Naive thymus-derived CD4-positive, alpha-beta T cell (primary cell): ENCODE measurements around the gene USP12. TPM values are rescaled to one million over a fixed set of nuclear protein-coding genes. Genes with fewer than 3 reads are reported as not detected.

Experiments used
- ATAC-seq: fragments of 150-1000 bp; cut with Tn5 transposase; 2 replicates; pipeline ENCODE4 v1.10.0; 2021; ENCODE audit warnings: mild to moderate bottlenecking, moderate library complexity
- CTCF ChIA-PET: fragments of 350-600 bp; sonication (Branson Sonifier 250); formaldehyde crosslinking; loops from one replicate; lab custom pipeline; 2021; ENCODE audit warnings: antibody characterized with exemption; lab: Charles Lee
- POLR2A ChIA-PET: fragments of 350-600 bp; sonication (Branson Sonifier 250); formaldehyde crosslinking; loops from one replicate; lab custom pipeline; 2021; ENCODE audit warnings: antibody characterized with exemption, inconsistent platforms; lab: Charles Lee
- DNase-seq, 9 donors: peaks; one replicate each; pipeline versions ENCODE4 v3.0.0 to v3.0.0-alpha.2; 2020 to 2022; ENCODE audit warnings: mixed read lengths in 1 of 9
- H3K27ac ChIP-seq: one replicate; pipeline ENCODE4 v1.7.0; 2013; ENCODE audit warnings: mild to moderate bottlenecking, low read depth, low read length, moderate library complexity
- H3K27me3 ChIP-seq, 2 donors: one replicate each; pipeline ENCODE4 v1.7.0; 2013; ENCODE audit warnings: low read length in 2 of 2, mild to moderate bottlenecking in 2 of 2, moderate library complexity in 2 of 2; ENCODE audit not compliant: control insufficient read depth in 2 of 2, insufficient read depth in 2 of 2
- H3K36me3 ChIP-seq, 3 experiments: 1 replicate in 2 of 3; 2 replicates in 1 of 3; pipeline ENCODE4 v1.7.0; 2013; ENCODE audit warnings: low read length in 3 of 3, mild to moderate bottlenecking in 3 of 3, moderate library complexity in 1 of 3; ENCODE audit not compliant: insufficient read depth in 3 of 3, control insufficient read depth in 2 of 3
- H3K4me1 ChIP-seq, 2 donors: one replicate each; pipeline ENCODE4 v1.7.0; 2013; ENCODE audit warnings: low read length in 2 of 2, mild to moderate bottlenecking in 2 of 2, moderate library complexity in 1 of 2; ENCODE audit not compliant: control insufficient read depth in 2 of 2, insufficient read depth in 2 of 2
- H3K4me3 ChIP-seq: 2 replicates; pipeline ENCODE4 v1.7.0; 2013; ENCODE audit warnings: mild to moderate bottlenecking, low read length
- H3K9me3 ChIP-seq, 3 experiments: 1 replicate in 2 of 3; 2 replicates in 1 of 3; pipeline ENCODE4 v1.7.0; 2013; ENCODE audit warnings: low read length in 3 of 3; ENCODE audit not compliant: control insufficient read depth in 2 of 3
- H3K27ac Mint-ChIP-seq, 9 donors: one replicate each; pipeline ENCODE4 v1.8.0; 2020 to 2022; ENCODE audit warnings: mixed read lengths in 9 of 9, mild to moderate bottlenecking in 8 of 9, moderate library complexity in 5 of 9, inconsistent platforms in 2 of 9
- H3K27me3 Mint-ChIP-seq, 5 donors: one replicate each; pipeline ENCODE4 v1.8.0; 2021 to 2022; ENCODE audit warnings: mixed read lengths in 5 of 5, mild to moderate bottlenecking in 1 of 5
- H3K36me3 Mint-ChIP-seq, 5 donors: one replicate each; pipeline ENCODE4 v1.8.0; 2020 to 2022; ENCODE audit warnings: mixed read lengths in 5 of 5, mild to moderate bottlenecking in 3 of 5, inconsistent platforms in 1 of 5
- H3K4me1 Mint-ChIP-seq, 7 donors: one replicate each; pipeline ENCODE4 v1.8.0; 2020 to 2022; ENCODE audit warnings: mixed read lengths in 7 of 7, mild to moderate bottlenecking in 3 of 7, inconsistent platforms in 1 of 7
- H3K4me3 Mint-ChIP-seq, 10 donors: one replicate each; pipeline ENCODE4 v1.8.0; 2020 to 2022; ENCODE audit warnings: mild to moderate bottlenecking in 10 of 10, mixed read lengths in 10 of 10, moderate library complexity in 6 of 10, inconsistent platforms in 2 of 10
- H3K9me3 Mint-ChIP-seq, 11 donors: one replicate each; pipeline ENCODE4 v1.8.0; 2020 to 2022; ENCODE audit warnings: mixed read lengths in 11 of 11, mild to moderate bottlenecking in 4 of 11, inconsistent platforms in 1 of 11, moderate library complexity in 1 of 11
- intact Hi-C, 2 donors: fragments of 100-400 bp; cut with micrococcal nuclease; formaldehyde crosslinking; loops; one replicate each; pipeline ENCODE4 v1.15.1; 2023
- polyA plus RNA-seq, 2 donors: library from polyadenylated mRNA; unstranded; fragments of 300-500 nt; fragmentation: Illumina TruSeq; gene quantifications; one replicate each; pipeline ENCODE4 v1.2.3, GENCODE V29; 2021
- total RNA-seq, 6 experiments: library from RNA in 5 of 6; stranded (reverse) in 5 of 6; gene quantifications; 1 replicate in 5 of 6; 2 replicates in 1 of 6; pipeline ENCODE4 v1.2.3 and lab custom pipeline; 2021 to 2026

The USP12 gene
- total and polyA plus RNA-seq, 7 experiments from 2014 or later: 11.0 to 53.5 (median 24.7) TPM

DNA sequence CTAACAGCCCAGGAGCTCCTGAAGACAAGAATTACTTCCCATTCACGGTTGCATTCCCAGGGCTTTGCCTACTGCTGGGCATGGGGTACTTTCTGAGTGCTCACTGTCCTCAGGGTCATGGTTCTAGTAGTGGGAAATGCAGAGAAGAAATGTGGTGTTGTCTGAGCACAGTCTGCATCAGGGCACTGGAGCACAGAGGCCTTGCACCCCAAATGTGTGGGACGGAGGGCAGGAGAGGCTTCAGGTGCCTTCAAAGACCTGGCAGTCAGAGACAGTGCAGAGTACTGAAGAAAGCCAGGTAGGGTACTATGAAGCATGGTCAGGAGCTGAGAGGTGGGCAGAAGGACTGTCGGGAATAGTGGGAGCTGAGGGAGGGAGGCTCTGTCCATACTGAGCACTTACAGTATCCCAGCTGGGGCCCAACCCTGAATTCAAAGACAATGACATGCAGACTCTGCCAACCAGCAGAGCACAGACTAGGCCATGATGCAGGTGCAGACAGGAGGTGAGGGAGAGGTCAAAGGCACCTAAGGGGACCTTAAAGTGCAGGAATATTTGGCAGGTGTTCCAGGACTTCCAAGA lies 144.4 kb downstream of the USP12 start:
- Mint-ChIP-seq H3K36me3 (no peaks in the 10 kb centered on the region), H3K4me1 (peaks cover 0 to 11% (median 0%) of the 10 kb centered on the region in 7 donors), H3K27ac (no peak overlapping the region), H3K4me3 (no peak overlapping the region), H3K9me3 (no peaks in the 10 kb centered on the region), H3K27me3 (peaks cover 16 to 33% (median 25%) of the 10 kb centered on the region in 5 donors)
- Histone ChIP-seq H3K4me3 (no peak overlapping the region), H3K4me1 (no peaks in the 10 kb centered on the region), H3K27ac (no peak overlapping the region), H3K9me3 (no peaks in the 10 kb centered on the region), H3K36me3 (no peaks in the 10 kb centered on the region), H3K27me3 (no peaks in the 10 kb centered on the region)
- ATAC-seq (no peak), DNase-seq (no peak)
- intact Hi-C loops: no loop called here
- ChIA-PET POLR2A (no interaction called here), CTCF (no interaction called here)

DNA sequence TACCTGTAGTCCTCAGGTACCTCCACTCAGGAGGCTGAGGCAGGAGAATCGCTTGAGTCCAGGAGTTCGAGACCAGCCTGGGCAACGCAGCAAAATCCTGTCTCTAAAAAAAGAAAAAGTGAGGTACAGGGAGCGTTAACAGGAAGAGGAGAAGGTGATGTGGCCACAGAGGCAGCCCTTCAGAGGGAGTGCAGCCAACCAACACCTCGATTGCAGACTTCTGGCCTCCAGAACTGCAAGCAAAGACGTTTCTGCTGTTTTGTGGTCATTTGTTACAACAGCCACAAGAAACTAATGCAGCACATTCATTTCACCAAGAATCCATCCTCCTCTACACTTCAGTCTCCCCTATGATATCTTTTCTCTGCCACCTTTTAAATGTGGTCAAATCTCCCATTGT lies 145.2 kb downstream of the USP12 start:
- DNase-seq (no peak), ATAC-seq (peak; percentile 20)
- CTCF ChIA-PET: no interaction called here
- peaks cover 16 to 32% (median 22%) of the 10 kb centered on the region in 5 donors for H3K27me3 Mint-ChIP-seq
- no peak overlapping the region for H3K4me3 Mint-ChIP-seq
- no peak overlapping the region for H3K4me3 ChIP-seq
- intact Hi-C loops: no loop called here
- no peak overlapping the region for H3K27ac ChIP-seq
- H3K27me3 ChIP-seq: no peaks in the 10 kb centered on the region
- POLR2A ChIA-PET: no interaction called here
- H3K4me1 ChIP-seq: no peaks in the 10 kb centered on the region
- no peaks in the 10 kb centered on the region for H3K9me3 Mint-ChIP-seq
- H3K36me3 Mint-ChIP-seq: no peaks in the 10 kb centered on the region
- H3K9me3 ChIP-seq: no peaks in the 10 kb centered on the region
- peaks cover 0 to 11% (median 0%) of the 10 kb centered on the region in 7 donors for H3K4me1 Mint-ChIP-seq
- no peaks in the 10 kb centered on the region for H3K36me3 ChIP-seq
- H3K27ac Mint-ChIP-seq: no peak overlapping the region

DNA sequence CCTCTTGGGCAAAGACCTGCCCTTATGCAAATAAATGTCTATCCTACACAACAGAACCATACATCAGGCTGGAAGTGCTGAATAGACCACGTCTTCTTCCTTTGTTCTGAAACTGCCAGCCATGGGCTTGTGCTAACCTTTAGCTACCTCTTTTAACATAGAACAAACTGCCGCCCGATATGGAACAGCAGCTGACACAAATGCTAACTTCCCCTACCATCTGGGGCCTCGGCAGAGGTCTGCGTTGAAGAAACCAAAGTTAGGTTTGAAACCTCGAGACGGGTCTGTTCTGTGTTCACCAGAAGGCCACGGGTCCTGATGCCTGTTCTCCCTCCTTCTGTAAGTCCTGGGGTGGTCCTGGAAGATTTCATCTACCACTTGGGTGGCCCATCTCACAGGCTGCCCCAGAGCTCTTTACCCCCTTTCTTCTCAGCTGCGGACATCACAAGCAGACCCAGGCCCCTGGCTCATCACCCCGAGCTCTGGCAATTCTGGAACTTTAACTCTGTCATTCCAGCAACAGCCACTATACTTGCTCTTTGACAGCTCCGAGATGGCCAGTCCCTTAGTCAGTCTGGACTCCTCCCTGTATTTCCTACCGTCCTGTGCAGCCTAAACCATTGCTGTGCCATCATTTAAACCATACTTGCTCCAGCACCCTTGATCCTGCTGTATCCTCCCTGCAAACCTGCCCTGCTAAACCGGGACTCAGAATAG lies 146.7 kb downstream of the USP12 start:
- Mint-ChIP-seq H3K27me3 (peaks cover 13 to 29% (median 22%) of the 10 kb centered on the region in 5 donors), H3K4me3 (no peak overlapping the region), H3K36me3 (no peaks in the 10 kb centered on the region), H3K4me1 (peaks cover 0 to 11% (median 0%) of the 10 kb centered on the region in 7 donors), H3K9me3 (no peaks in the 10 kb centered on the region), H3K27ac (no peak overlapping the region)
- Histone ChIP-seq H3K36me3 (no peaks in the 10 kb centered on the region), H3K4me1 (no peaks in the 10 kb centered on the region), H3K9me3 (no peaks in the 10 kb centered on the region), H3K27ac (no peak overlapping the region), H3K27me3 (no peaks in the 10 kb centered on the region), H3K4me3 (no peak overlapping the region)
- intact Hi-C loops: no loop called here
- ChIA-PET POLR2A (no interaction called here), CTCF (no interaction called here)
- no peak for DNase-seq
- no peak for ATAC-seq

DNA sequence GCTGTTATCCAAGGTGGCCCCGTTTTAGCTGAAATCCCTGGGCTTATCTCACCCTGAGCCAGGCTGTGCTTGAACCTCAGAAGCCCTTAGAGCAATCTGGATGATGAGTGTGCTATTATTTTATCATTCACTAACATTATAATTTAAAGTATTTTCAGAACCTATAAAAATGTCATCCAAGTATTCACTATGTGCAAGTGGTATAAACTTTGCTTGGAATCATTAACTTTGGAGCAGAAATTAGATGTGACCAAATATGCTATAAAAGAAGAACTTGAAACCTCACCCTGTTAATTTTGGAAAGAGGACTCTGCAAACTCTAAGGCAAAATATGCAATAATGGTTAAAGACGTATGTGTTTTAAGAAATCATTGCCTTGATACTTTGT lies 147.5 kb downstream of the USP12 start:
- no peaks in the 10 kb centered on the region for H3K9me3 ChIP-seq
- ChIA-PET POLR2A (no interaction called here), CTCF (no interaction called here)
- H3K36me3 ChIP-seq: no peaks in the 10 kb centered on the region
- no peak overlapping the region for H3K27ac Mint-ChIP-seq
- peaks cover 9 to 28% (median 24%) of the 10 kb centered on the region in 5 donors for H3K27me3 Mint-ChIP-seq
- H3K4me1 Mint-ChIP-seq: peaks cover 0 to 11% (median 0%) of the 10 kb centered on the region in 7 donors
- no peak overlapping the region for H3K27ac ChIP-seq
- H3K4me3 Mint-ChIP-seq: no peak overlapping the region
- no peaks in the 10 kb centered on the region for H3K27me3 ChIP-seq
- H3K36me3 Mint-ChIP-seq: no peaks in the 10 kb centered on the region
- no peaks in the 10 kb centered on the region for H3K4me1 ChIP-seq
- no peak overlapping the region for H3K4me3 ChIP-seq
- DNase-seq: no peak
- intact Hi-C loops: no loop called here
- H3K9me3 Mint-ChIP-seq: no peaks in the 10 kb centered on the region
- no peak for ATAC-seq

DNA sequence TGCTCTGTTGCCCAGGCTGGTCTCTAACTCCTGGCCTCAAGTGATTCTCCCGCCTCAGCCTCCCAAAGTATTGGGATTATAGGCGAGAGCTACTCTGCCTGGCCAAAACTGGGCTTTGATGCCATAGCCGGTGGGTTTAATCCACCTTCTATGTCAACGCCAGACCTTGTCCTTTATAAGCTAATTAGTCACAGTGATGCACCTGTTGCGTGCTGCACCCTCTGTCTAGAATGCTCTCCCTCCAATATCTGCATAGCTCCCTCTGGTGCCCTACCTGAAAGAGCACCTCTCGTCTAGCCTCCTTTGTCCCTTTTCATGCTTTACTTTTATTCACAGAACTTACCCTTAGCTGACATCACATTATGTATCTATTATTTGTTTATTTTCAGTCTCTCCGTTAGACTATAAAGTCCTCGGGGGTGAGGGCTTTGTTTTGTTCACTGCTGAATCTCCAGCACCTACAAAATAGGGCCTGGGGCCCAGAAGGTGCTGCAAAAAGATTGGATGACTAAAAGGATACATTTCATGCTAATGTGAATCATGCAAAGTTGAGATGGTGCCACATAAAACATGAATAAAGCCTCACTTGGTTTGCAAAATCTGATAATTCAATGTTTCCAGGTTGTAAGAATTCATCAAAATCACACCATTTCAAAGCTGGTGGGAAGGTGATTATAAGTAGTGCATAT lies 148.1 kb downstream of the USP12 start:
- no peaks in the 10 kb centered on the region for H3K36me3 Mint-ChIP-seq
- no peaks in the 10 kb centered on the region for H3K9me3 ChIP-seq
- peaks cover 5 to 29% (median 19%) of the 10 kb centered on the region in 5 donors for H3K27me3 Mint-ChIP-seq
- DNase-seq (no peak), ATAC-seq (no peak)
- H3K4me1 ChIP-seq: no peaks in the 10 kb centered on the region
- H3K36me3 ChIP-seq: no peaks in the 10 kb centered on the region
- peaks cover 0 to 11% (median 0%) of the 10 kb centered on the region in 7 donors for H3K4me1 Mint-ChIP-seq
- H3K9me3 Mint-ChIP-seq: no peaks in the 10 kb centered on the region
- H3K4me3 Mint-ChIP-seq: no peak overlapping the region
- no peaks in the 10 kb centered on the region for H3K27me3 ChIP-seq
- H3K27ac Mint-ChIP-seq: no peak overlapping the region
- no peak overlapping the region for H3K27ac ChIP-seq
- POLR2A ChIA-PET: no interaction called here
- intact Hi-C loops: no loop called here
- CTCF ChIA-PET: no interaction called here
- H3K4me3 ChIP-seq: no peak overlapping the region

DNA sequence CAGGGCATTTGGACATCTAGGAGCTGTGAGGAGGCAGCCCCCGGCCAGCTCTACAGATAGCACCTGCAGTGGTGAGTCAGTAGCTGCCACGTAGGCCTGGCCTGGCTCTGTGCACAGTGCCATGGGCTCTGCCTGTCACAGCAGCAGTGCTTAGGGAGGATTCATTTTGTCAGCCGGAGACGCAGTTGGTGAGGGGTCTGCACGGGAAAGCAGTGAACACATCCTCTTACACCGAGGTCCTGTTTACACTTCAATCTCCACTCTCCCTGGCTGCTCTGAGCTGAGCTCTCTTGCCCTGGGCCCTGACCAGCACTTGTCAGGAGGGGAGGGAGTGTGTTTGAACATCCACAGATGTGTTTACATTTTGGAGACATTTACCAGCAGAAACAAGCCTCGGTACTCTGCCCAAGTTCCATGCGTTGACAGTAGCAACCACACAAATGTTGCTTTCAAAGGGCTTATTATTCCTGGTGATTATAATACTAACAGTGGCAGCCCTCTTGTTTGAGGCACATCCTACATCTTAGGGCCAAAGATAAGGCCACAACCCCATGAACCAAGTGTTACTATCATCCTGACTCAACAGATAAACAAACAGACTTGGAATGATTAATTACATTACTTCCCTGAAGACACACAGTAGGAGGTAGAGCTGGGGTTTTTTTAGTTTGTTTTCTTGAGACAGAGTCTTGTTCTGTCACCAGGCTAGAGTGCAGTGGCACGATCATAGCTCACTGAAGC lies 148.9 kb downstream of the USP12 start:
- DNase-seq: no peak
- H3K27me3 Mint-ChIP-seq: peaks cover 2 to 29% (median 15%) of the 10 kb centered on the region in 5 donors
- peaks cover 0 to 11% (median 0%) of the 10 kb centered on the region in 7 donors for H3K4me1 Mint-ChIP-seq
- H3K36me3 Mint-ChIP-seq: no peaks in the 10 kb centered on the region
- Histone ChIP-seq H3K27ac (no peak overlapping the region), H3K4me3 (no peak overlapping the region), H3K27me3 (no peaks in the 10 kb centered on the region), H3K9me3 (no peaks in the 10 kb centered on the region), H3K4me1 (no peaks in the 10 kb centered on the region), H3K36me3 (no peaks in the 10 kb centered on the region)
- H3K27ac Mint-ChIP-seq: no peak overlapping the region
- intact Hi-C loops: no loop called here
- H3K9me3 Mint-ChIP-seq: no peaks in the 10 kb centered on the region
- H3K4me3 Mint-ChIP-seq: no peak overlapping the region
- no peak for ATAC-seq
- ChIA-PET POLR2A (no interaction called here), CTCF (no interaction called here)
